ENCODE measurements around the gene LDLRAP1.

Gene LDLRAP1

GRCh38 chr1:25562928-25563283, 19.5 kb downstream of the LDLRAP1 start:
- ATAC-seq = no peak

- peak; percentile 77 to 82 for ATAC-seq
Measured at GRCh38 chr1:25563330-25564215, 20.2 kb downstream of the LDLRAP1 start.

GRCh38 chr1:25564777-25565574, 21.6 kb downstream of the LDLRAP1 start:
- ATAC-seq = peak; percentile 31 to 39

GRCh38 chr1:25565626-25566025, 22.2 kb downstream of the LDLRAP1 start:
- no peak for ATAC-seq

GRCh38 chr1:25566176-25566729, 22.8 kb downstream of the LDLRAP1 start:
- no peak for ATAC-seq

GRCh38 chr1:25566730-25567341, 23.4 kb downstream of the LDLRAP1 start:
- no peak for ATAC-seq

- ATAC-seq = no peak
Measured at GRCh38 chr1:25567710-25568089, 24.3 kb downstream of the LDLRAP1 start.

- no peak for ATAC-seq
Measured at GRCh38 chr1:25568090-25568833, 24.9 kb downstream of the LDLRAP1 start.

GRCh38 chr1:25568834-25569596, 25.6 kb downstream of the LDLRAP1 start:
- ATAC-seq = peak; percentile 48 to 57

- ATAC-seq = no peak
Measured at GRCh38 chr1:25569597-25570396, 26.4 kb downstream of the LDLRAP1 start.

GRCh38 chr1:25570798-25571521, 27.6 kb downstream of the LDLRAP1 start:
- no peak for ATAC-seq

- ATAC-seq = no peak
Measured at GRCh38 chr1:25571522-25571970, 28.1 kb downstream of the LDLRAP1 start.

- ATAC-seq = no peak
Measured at GRCh38 chr1:25572107-25572506, 28.7 kb downstream of the LDLRAP1 start.

- peak; percentile 50 to 69 for ATAC-seq
Measured at GRCh38 chr1:25572708-25573590, 29.5 kb downstream of the LDLRAP1 start.

- no peak for ATAC-seq
Measured at GRCh38 chr1:25573591-25573930, 30.2 kb downstream of the LDLRAP1 start.

GRCh38 chr1:25573961-25574360, 30.6 kb downstream of the LDLRAP1 start:
- no peak for ATAC-seq

- ATAC-seq = no peak
Measured at GRCh38 chr1:25575191-25575590, 31.8 kb downstream of the LDLRAP1 start.

- ATAC-seq = no peak
Measured at GRCh38 chr1:25576459-25577133, 33.2 kb downstream of the LDLRAP1 start.
